Stomach (tissue), 9 donors: ENCODE data around the gene C1QTNF9B. TPM values are rescaled to one million over a fixed set of nuclear protein-coding genes. Genes with fewer than 3 reads are reported as not detected.

Experiments
- DNase-seq, 2 donors: peaks; one replicate each; pipeline versions ENCODE4 v3.0.0 to v3.0.0-alpha.2; 2013 to 2019
- H3K27ac ChIP-seq, 5 donors: fragments of 200-600 bp in 4 of 5; sonication (generic) in 4 of 5; one replicate each; pipeline ENCODE4 v1.5.1; 2013 to 2019; ENCODE audit warnings: mild to moderate bottlenecking in 1 of 5, moderate library complexity in 1 of 5
- H3K27me3 ChIP-seq, 3 donors: fragments of 200-600 bp; sonication (generic); one replicate each; pipeline ENCODE4 v1.5.1; 2017 to 2019; ENCODE audit warnings: mixed run types in 1 of 3
- H3K36me3 ChIP-seq, 4 donors: fragments of 200-600 bp; sonication (generic); 1 replicate in 3 of 4; 2 replicates in 1 of 4; pipeline ENCODE4 v1.5.1; 2016 to 2019
- H3K4me1 ChIP-seq, 4 donors: fragments of 200-600 bp; sonication (generic); one replicate each; pipeline ENCODE4 v1.5.1; 2016 to 2019
- H3K4me3 ChIP-seq, 4 donors: fragments of 200-600 bp; sonication (generic) in 3 of 4; one replicate each; pipeline ENCODE4 v1.5.1; 2016 to 2019; ENCODE audit warnings: mild to moderate bottlenecking in 1 of 4
- H3K9me3 ChIP-seq, 4 donors: fragments of 200-600 bp; sonication (generic); one replicate each; pipeline ENCODE4 v1.5.1; 2016 to 2019
- CTCF ChIP-seq, 7 experiments: fragments of 450-650 bp in 4 of 7; fragments of 200-600 bp in 3 of 7; sonication (generic) in 3 of 7; IDR thresholded peaks; one replicate each; pipeline ENCODE4 v1.5.1; 2016 to 2019; ENCODE audit warnings: antibody characterized with exemption in 7 of 7, control low read depth in 2 of 7, mild to moderate bottlenecking in 1 of 7
- EP300 ChIP-seq: sonication (generic); formaldehyde crosslinking; IDR thresholded peaks from one replicate; pipeline ENCODE4 v1.6.1; 2017; ENCODE audit warnings: antibody characterized with exemption
- POLR2A ChIP-seq, 4 donors: fragments of 450-650 bp; IDR thresholded peaks; one replicate each; pipeline ENCODE4 v1.6.1; 2016; ENCODE audit warnings: antibody characterized with exemption in 4 of 4, control low read depth in 2 of 4, mild to moderate bottlenecking in 1 of 4, moderate library complexity in 1 of 4
- POLR2AphosphoS5 ChIP-seq, 3 donors: sonication (generic); formaldehyde crosslinking; IDR thresholded peaks; one replicate each; pipeline ENCODE4 v1.6.1; 2016; ENCODE audit warnings: antibody characterized with exemption in 3 of 3
- WGBS, 5 donors: extraction: QIAGEN DNeasy Blood & Tissue Kit in 3 of 5; methylation state at CpG; one replicate each; pipeline versions ENCODE4 v1.1.5 to v1.1.7; 2013 to 2018; 5-methylcytosine and 5-hydroxymethylcytosine counted together
- intact Hi-C: fragments of 100-400 bp; cut with DNase I; formaldehyde crosslinking; loops from one replicate; pipeline ENCODE4 v1.15.1; 2023; ENCODE audit warnings: low total_unique reads
- polyA plus RNA-seq, 3 donors: library from polyadenylated mRNA; stranded (reverse); fragments of 200-250 nt; gene quantifications; one replicate each; pipeline ENCODE4 v1.2.3, GENCODE V29; 2013
- total RNA-seq, 5 donors: library from RNA; depleted of rRNA; stranded (reverse); fragments of >200 nt; gene quantifications; one replicate each; pipeline versions ENCODE4 v1.1.0 to v1.2.3, GENCODE V29; 2014 to 2016
- donor health status: healthy with polysubstance abuse.
- donor health status: Bipolar disorder and iron deficiency.
- donor health status: healthy.

C1QTNF9B gene
- total and polyA plus RNA-seq, 8 donors = not detected

DNA sequence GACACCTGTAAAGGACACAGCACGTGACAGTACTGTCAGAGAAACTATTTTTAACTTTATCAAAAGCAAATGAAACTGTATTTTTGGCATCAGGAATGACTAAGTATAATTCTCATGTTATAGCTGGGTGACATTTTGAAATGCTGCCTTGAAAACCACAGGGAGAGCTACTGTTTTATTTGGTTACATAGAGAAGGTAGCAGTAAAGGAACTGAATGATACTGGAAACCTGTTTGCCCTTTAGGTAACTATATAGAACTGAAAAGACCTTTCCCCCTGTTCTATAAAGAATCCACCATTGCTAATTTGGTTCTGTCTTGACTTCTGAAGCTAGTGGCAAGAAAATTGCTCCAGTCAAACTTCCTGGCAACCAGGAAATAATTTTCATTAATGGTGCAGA is 47.2 kb downstream of the C1QTNF9B start:
- Histone ChIP-seq H3K9me3 (no peaks in the 10 kb centered on the region), H3K4me1 (peaks cover 0 to 8% (median 0%) of the 10 kb centered on the region in 4 donors), H3K27ac (no peak overlapping the region), H3K27me3 (no peaks in the 10 kb centered on the region), H3K36me3 (peaks cover 0 to 12% (median 2%) of the 10 kb centered on the region in 4 donors), H3K4me3 (no peak overlapping the region)
- DNase-seq = no peak
- 71 to 89% (median 84%) methylated on average over 1 of the region's 1 CpG for WGBS, 5 donors
- intact Hi-C loops = no loop called here
- TF ChIP-seq POLR2A (IDR thresholded peaks at IDR 0.05) (no peak), CTCF (IDR thresholded peaks at IDR 0.05) (no peak), EP300 (no peak), POLR2AphosphoS5 (IDR thresholded peaks at IDR 0.05) (no peak)

- no peaks in the 10 kb centered on the region for H3K27me3 ChIP-seq
- no peak for DNase-seq
- no peaks in the 10 kb centered on the region for H3K9me3 ChIP-seq
- H3K27ac ChIP-seq = no peak overlapping the region
- TF ChIP-seq POLR2A (IDR thresholded peaks at IDR 0.05) (no peak), POLR2AphosphoS5 (IDR thresholded peaks at IDR 0.05) (no peak), EP300 (no peak), CTCF (IDR thresholded peaks at IDR 0.05) (no peak)
- no peak overlapping the region for H3K4me3 ChIP-seq
- WGBS, 5 donors = 88 to 99% (median 98%) methylated on average over 2 of the region's 2 CpGs
- H3K4me1 ChIP-seq = peaks cover 0 to 8% (median 0%) of the 10 kb centered on the region in 4 donors
- intact Hi-C loops = no loop called here
- peaks cover 0 to 9% (median 2%) of the 10 kb centered on the region in 4 donors for H3K36me3 ChIP-seq
Observed at GRCh38 chr13:23849670-23850069, 47.6 kb downstream of the C1QTNF9B start.

DNA sequence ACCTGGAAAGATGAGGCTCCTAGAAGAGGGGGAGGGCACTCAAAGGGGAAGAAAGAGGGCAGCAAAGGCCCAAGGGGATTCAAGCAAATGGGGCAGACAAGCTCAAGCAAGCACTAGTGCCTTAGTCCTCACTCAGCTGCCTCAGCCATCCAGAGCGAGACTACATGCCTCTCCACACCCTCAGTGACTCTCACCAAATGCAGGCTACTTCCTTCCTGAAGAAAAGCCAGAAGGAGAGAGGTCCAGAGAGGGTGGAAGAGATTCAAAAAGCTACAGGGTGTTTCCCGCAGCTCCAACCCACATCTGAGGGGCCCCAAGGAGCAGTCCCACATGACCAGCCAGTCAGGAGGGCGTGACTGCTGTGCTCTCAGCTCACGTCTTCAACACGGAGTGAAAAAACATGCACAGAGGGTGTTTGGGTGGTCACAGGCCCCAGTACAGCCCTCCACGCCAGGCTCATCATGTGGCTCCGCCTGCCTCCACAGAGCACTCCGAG is 48.6 kb downstream of the C1QTNF9B start:
- Histone ChIP-seq H3K36me3 (peaks cover 0 to 6% (median 0%) of the 10 kb centered on the region in 4 donors), H3K27me3 (no peaks in the 10 kb centered on the region), H3K4me3 (no peak overlapping the region), H3K9me3 (no peaks in the 10 kb centered on the region), H3K27ac (no peak overlapping the region), H3K4me1 (peaks cover 0 to 8% (median 0%) of the 10 kb centered on the region in 4 donors)
- intact Hi-C loops = no loop called here
- 70 to 88% (median 78%) methylated on average over 8 of the region's 8 CpGs for WGBS, 5 donors
- no peak for TF ChIP-seq POLR2A (IDR thresholded peaks at IDR 0.05)
- no peak for TF ChIP-seq CTCF (IDR thresholded peaks at IDR 0.05)
- no peak for TF ChIP-seq POLR2AphosphoS5 (IDR thresholded peaks at IDR 0.05)
- no peak for TF ChIP-seq EP300
- DNase-seq = no peak

- H3K27me3 ChIP-seq = no peaks in the 10 kb centered on the region
- 70 to 73% (median 72%) methylated on average over 2 of the region's 2 CpGs for WGBS, 5 donors
Observed at GRCh38 chr13:23848019-23848418, 49.3 kb downstream of the C1QTNF9B start.

More at GRCh38 chr13:23848019-23848418, 49.3 kb downstream of the C1QTNF9B start:
- no peak for DNase-seq
- H3K9me3 ChIP-seq = no peaks in the 10 kb centered on the region
- TF ChIP-seq EP300 (no peak), POLR2A (IDR thresholded peaks at IDR 0.05) (no peak), POLR2AphosphoS5 (IDR thresholded peaks at IDR 0.05) (no peak), CTCF (IDR thresholded peaks at IDR 0.05) (no peak)
- H3K4me3 ChIP-seq = no peak overlapping the region
- intact Hi-C loops = no loop called here
- H3K27ac ChIP-seq = no peak overlapping the region
- H3K4me1 ChIP-seq = peaks cover 0 to 8% (median 0%) of the 10 kb centered on the region in 4 donors
- H3K36me3 ChIP-seq = peaks cover 0 to 6% (median 0%) of the 10 kb centered on the region in 4 donors
